Measurements from ENCODE around the gene AHDC1.

DNA sequence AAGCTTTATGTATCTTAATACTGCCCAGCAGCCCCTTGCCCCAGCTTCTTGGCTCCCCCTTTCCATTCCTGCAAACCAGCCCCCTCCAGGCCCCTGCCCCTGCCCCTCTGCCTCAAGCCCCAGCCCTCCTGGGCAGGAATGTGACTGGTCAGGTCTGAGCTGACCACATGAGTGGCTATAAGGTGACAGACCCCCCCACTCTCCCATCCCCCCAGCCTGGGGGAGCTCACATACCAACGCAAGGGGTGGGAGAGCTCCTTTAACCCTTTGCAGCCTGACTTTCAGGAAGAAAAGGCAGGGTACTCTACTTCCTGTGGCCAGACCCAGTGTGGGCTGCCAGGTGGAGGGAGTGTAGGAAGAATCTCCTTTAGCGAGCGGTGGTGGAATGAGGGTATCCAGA lies 33.2 kb downstream of the AHDC1 start:
- no peak for TF ChIP-seq ESRRG (CRISPR knock-in tag; IDR thresholded peaks at IDR 0.05)
- TF ChIP-seq GLIS3 (CRISPR knock-in tag; IDR thresholded peaks at IDR 0.05), result no peak
- TF ChIP-seq CSDC2 (CRISPR knock-in tag; IDR thresholded peaks at IDR 0.05), result no peak
- TF ChIP-seq PATZ1 (CRISPR knock-in tag; IDR thresholded peaks at IDR 0.05; ENCODE audit: borderline replicate concordance), result no peak
- TF ChIP-seq ZFP30 (CRISPR knock-in tag; IDR thresholded peaks at IDR 0.05), result no peak
- TF ChIP-seq RARB (CRISPR knock-in tag; IDR thresholded peaks at IDR 0.05), result no peak
- TF ChIP-seq ZNF8 (CRISPR knock-in tag; IDR thresholded peaks at IDR 0.05), result no peak
- no peak for TF ChIP-seq ZFP3 (CRISPR knock-in tag; IDR thresholded peaks at IDR 0.05)
- no peak for TF ChIP-seq TCF4 (CRISPR knock-in tag; IDR thresholded peaks at IDR 0.05; ENCODE audit: borderline replicate concordance)

Data from SK-N-SH treated with all-trans-retinoic acid at 6 μM for 48 hours (cell line).